GM18907 (cell line): ENCODE data around the gene DBNL.
A peak's percentile ranks its signal among the peaks of the same experiment; 100 is the strongest.

Experiments used
- ATAC-seq: cut with Tn5 transposase; IDR thresholded peaks from one replicate; pipeline ENCODE4 v1.9.1; 2021; ENCODE audit warnings: mild to moderate bottlenecking, moderate library complexity; ENCODE audit not compliant: unreplicated experiment

The DBNL gene

DNA sequence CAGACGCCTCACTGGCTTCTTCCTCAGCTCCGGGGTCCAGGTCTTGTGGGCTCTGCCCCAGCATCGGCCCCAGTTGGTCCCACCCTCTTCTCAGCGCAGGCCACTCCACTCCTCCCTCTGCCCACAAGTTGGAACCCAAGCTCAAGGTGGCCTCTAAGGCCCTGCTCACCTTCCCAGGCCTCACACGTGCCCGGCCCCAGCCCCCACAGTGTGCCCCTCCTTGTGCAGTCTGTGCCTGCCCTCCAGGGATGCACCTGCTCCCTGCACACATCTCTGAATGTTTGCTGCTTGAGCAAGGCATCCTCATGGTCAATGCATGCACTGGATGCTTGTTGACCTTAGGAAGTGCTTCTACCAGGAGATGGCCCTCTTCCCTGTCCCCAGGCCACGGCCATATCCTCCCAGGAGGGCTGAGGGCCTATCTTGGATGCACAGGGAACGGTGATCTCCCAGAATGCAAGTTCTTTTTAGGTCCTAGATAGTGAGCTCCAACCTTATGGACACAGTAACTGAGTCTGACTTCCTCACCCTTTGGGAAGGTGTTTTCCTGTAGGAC, 51.9 kb downstream of the DBNL start:
- no peak for ATAC-seq

- ATAC-seq = peak; percentile 67
Observed at GRCh38 chr7:44097064-44097932, 52.8 kb downstream of the DBNL start.

DNA sequence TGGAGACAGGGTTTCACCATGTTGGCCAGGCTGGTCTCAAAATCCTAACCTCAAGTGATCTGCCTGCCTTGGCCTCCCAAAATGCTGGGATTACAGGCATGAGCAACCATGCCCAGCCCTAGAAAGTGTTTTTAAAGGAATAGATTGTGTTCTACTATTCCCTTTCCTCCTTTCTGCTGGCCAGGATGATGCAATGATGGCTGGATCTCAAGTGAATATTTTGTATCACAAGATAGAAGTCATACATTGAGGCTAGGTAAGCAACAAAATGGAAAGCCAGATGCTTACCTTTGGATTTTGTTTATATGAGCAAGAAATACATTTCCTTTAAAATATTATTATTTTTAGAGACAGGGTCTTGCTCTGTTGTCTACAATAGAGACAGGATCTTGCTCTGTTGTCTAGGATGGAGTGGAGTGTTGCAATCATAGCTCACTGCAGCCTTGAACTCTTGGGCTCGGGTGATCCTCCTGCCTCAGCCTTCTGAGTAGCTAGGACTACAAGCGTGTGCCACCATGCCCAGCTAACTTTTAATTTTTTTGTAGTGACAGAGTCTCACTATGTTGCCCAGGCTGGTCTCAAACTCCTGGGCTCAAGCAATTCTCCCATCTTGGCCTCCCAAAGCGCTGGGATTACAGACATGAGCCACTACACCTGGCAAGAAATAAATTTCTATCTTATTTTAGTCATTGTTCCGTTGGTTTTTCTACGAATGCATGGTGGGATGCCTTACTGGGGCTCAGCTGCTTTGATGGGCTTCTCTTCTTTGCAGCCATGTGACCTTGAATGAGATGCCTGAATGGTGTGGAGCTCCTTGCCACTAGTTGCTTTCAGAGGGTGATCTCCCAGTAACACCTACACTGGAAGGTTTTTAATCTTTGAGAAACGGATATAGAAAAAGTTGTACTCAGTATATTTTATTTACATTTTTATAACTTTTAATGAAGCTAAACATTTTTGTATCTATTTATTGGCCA, 53.9 kb downstream of the DBNL start:
- no peak for ATAC-seq

- no peak for ATAC-seq
Observed at GRCh38 chr7:44099669-44100068, 55.2 kb downstream of the DBNL start.

GRCh38 chr7:44100458-44101302, 56.2 kb downstream of the DBNL start:
- no peak for ATAC-seq

DNA sequence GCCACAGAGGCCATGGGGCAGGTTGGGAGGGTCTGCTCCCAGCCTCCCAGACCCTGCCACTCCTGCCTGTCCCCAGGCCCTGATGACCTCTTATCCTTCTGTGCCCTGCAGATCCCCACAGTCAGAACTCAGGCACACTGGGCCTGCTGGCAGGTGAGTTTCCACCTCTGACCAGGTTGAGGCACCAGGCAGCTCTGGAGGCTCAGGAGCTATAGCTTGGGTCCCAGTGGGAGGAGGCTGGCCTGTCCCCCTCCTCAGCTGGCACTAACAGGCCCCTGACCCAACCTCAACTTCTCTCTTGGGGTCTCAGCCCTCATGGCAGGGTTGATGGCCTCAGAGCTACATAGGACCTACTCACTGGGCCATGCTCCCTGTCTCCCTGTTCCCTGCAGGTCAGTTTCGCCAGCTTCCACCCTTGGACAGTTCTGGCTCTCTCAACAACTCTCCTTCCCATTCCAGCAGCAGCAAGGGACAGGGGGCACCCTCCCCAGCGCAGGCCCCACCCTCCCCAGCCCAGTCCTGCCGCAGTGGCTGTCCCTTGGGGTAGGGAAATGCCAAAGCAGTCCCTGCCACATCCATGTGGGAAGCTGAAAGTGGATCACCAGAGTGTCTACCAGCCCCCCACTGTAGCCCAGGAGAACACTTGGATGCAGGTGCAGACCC, 56.9 kb downstream of the DBNL start:
- ATAC-seq = no peak

- no peak for ATAC-seq
Observed at GRCh38 chr7:44101966-44102845, 57.7 kb downstream of the DBNL start.

DNA sequence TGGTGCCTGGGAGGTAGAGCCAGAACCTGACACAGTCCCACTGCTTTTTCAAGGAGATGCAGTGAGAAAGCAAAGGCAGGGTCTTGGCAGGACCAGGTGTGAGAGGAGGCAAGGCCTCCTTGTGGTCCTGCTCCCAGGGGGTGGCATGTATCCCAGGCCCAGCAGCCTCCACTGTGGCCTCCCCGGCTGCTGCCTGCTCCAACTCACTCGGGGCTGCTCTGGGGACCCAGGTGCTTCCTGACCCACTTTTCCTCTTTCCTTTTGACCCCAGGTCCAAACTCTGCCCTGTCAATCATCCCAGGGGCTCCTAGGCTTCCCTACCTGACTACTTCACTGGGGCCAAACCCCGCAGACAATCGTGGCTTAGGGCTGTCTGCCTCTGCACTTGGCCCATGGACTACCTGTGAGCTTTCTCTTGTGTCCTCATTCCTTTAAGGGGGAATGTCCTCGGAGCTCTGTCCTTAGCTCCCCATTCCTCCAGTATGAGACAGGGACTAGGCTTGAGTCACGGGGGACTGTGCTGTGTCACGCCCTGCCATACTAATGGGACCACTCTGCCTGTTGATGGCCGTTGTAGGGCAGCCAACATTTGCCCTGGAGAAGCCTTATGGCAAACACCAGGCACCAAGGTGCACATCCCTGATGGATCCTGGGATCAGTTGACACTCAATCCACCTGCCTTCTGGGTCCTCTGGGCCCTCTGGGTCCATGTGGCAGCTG, 58.5 kb downstream of the DBNL start:
- ATAC-seq = no peak

- ATAC-seq = no peak
Observed at GRCh38 chr7:44103566-44103922, 59.0 kb downstream of the DBNL start.

DNA sequence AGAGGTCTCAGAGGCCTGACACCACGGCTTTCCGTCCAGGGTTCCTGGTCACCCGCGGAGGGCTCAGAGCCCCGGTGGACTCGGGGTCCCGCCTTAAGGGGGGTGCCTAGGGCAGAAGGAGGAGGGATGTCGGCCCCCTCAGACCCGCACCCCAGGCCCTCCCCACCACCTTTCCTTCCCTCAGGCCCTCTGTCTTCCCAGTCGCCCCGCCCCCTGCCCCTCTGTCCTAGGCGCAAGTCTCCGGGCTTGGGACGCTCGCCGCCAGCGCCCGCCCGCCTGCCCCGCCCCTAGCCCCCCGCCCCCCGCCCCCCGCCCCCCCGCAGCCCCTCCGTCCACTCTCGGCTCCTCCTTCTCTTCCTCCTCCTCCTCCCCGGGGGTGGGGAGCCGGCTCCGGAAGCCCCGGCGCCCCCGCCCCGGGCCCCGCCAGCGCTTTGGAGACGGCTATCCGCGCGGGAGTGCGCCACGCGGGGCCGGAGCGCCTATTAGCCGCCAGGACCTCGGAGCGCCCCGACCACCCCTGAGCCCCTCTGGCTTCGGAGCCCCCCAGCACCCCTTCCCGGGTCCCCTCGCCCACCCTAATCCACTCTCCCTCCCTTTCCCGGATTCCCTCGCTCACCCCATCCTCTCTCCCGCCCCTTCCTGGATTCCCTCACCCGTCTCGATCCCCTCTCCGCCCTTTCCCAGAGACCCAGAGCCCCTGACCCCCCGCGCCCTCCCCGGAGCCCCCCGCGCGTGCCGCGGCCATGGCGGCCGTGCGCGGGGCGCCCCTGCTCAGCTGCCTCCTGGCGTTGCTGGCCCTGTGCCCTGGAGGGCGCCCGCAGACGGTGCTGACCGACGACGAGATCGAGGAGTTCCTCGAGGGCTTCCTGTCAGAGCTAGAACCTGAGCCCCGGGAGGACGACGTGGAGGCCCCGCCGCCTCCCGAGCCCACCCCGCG, 59.7 kb downstream of the DBNL start, which contains the start of gene AEBP1:
AEBP1 (plus strand) TSS at position 423 of the 937 bp plus-strand sequence; CDS start at position 744, 321 bp downstream.
- no peak for ATAC-seq

DNA sequence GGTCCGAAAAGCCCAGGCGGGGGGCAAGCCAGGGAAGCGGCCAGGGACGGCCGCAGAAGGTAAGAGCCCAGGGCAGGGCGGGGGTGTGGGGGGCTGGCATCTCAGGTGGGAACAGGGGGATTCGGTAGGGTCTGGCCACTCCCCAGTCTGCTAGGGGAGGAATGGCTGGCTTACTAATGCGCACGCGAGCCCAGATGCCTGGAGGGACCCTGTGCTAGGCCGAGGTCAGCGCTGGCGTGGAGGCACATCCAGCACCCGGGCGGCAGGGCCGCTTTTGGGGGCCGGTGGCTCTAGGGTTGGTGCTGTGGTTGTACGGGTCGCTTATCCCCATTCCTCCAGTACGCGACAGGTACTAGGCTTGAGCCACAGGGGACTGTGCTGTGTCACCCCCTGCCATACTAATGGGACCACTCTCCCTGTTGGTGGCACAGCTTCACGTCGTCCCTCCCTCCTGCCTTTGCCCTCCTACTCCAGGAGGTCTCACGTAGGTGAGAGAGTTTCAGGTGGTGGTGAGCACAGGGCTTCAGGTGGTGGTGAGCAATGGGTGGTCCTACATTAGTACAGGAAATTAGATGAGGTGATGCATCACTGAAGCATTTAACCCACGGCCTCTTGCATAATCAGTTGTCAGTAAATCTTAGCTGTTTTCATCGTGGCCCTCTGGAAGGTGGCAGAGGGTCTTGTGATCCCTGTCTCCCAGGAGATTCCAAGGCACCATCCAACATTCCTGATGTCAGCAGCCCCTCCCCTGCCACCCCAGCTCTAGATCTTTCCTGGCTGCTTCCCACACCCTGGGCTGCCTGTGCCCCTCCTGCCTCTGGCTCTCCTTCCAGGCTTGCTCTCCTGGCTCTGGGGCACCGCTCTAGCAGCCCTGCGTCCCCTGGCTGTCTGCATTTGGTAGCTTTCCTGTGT, 60.6 kb downstream of the DBNL start:
- ATAC-seq = no peak

DNA sequence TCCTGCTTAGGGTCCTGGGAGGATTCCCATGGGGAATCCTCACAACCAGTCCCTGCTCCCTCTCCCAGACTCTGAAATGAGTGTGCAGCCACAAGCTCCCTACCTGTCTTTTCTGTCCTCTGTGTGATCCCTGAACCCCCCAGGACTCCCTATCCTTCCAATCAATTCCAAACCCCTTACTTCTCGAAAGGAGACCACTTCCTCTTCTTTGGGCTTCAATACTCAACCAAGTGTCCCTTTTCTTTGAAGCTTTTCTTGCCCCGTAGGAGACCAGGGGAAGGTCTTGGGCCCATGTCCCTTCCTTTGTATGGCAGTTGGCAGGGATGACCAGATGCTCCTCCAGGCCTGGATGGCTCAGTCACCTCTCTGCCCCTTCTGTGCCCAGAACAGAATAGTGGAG, 61.3 kb downstream of the DBNL start:
- ATAC-seq = no peak

- ATAC-seq = no peak
Observed at GRCh38 chr7:44106311-44107065, 62.0 kb downstream of the DBNL start.

DNA sequence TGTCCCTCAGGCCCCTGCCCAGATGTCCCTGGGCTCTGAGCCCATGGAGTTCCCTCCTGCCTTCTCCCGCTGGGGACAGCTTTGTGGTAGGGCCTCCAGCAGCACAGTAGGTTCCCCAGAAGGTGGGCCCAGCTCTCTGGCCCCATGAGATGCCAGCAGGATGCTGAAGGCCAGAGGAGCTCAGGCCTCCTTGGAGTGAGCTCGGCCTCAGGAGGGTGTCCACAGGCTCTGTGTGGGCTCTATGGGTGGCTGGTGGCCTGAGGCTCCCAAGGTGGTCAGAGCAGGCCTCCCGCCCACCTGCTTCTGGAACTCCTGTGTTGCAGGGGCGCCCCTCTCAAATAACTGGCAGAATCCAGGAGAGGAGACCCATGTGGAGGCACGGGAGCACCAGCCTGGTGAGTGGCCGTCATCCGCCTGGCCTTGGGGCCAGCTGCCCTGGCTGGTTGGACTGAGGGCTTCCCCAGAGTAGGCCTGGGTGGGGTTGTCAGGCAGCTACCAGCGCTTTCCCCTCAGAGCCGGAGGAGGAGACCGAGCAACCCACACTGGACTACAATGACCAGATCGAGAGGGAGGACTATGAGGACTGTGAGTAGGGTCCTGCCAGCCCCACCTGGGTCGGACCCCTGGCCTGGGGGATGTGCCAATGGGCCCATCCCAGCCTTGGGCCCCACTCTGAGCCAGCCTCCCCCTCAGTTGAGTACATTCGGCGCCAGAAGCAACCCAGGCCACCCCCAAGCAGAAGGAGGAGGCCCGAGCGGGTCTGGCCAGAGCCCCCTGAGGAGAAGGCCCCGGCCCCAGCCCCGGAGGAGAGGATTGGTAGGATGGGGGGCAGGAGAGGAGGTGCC, 62.8 kb downstream of the DBNL start:
- ATAC-seq = no peak
